K562 (cell line): ENCODE measurements around the gene TMEM248. TPM values are rescaled to one million over a fixed set of nuclear protein-coding genes. Genes with fewer than 3 reads are reported as not detected.

Experiments used
- AFF4 ChIP-seq: sonication (generic); formaldehyde crosslinking; IDR thresholded peaks from 2 replicates; pipeline ENCODE4 v1.8.0; 2023; ENCODE audit warnings: mild to moderate bottlenecking, missing genetic modification reagents
- FIP1L1 ChIP-seq: fragments of 200-400 bp; formaldehyde crosslinking; IDR thresholded peaks from 2 replicates; pipeline ENCODE4 v1.6.1; 2018; ENCODE audit warnings: mild to moderate bottlenecking, low read depth, low read length; ENCODE audit not compliant: poor library complexity, severe bottlenecking
- GATA2 ChIP-seq: sonication (generic); formaldehyde crosslinking; IDR thresholded peaks from 2 replicates; pipeline ENCODE4 v1.4.0; 2020; ENCODE audit warnings: mild to moderate bottlenecking, missing genetic modification reagents
- MYC ChIP-seq, 2 experiments: fragments of 250-450 bp in 1 of 2; sonication (Bioruptor Pico) in 1 of 2; IDR thresholded peaks; 2 replicates each; pipeline versions ENCODE4 v1.5.1 to v1.6.1; 2012 to 2021; ENCODE audit warnings: low read depth in 2 of 2, borderline replicate concordance in 1 of 2, improper control_type of control experiment in 1 of 2, low read length in 1 of 2, mild to moderate bottlenecking in 1 of 2, moderate library complexity in 1 of 2
- NCOA6 ChIP-seq: fragments of 450-650 bp; IDR thresholded peaks from 2 replicates; pipeline ENCODE4 v1.6.1; 2017; ENCODE audit warnings: mild to moderate bottlenecking
- NFRKB ChIP-seq: fragments of 450-650 bp; IDR thresholded peaks from 2 replicates; pipeline ENCODE4 v1.6.1; 2016; ENCODE audit warnings: low read depth
- RAD21 ChIP-seq, 2 experiments: fragments of 250-450 bp in 1 of 2; fragments of 450-650 bp in 1 of 2; sonication (Bioruptor Pico) in 1 of 2; formaldehyde crosslinking in 1 of 2; IDR thresholded peaks in 1 of 2; conservative IDR thresholded peaks in 1 of 2; 2 replicates each; pipeline versions ENCODE4 v1.4.0 to v1.8.0; 2020 to 2022; ENCODE audit warnings: mild to moderate bottlenecking in 2 of 2, moderate library complexity in 1 of 2
- SP1 ChIP-seq: sonication (generic); formaldehyde crosslinking; IDR thresholded peaks from 2 replicates; pipeline ENCODE4 v1.8.1; 2022; ENCODE audit warnings: mild to moderate bottlenecking, missing genetic modification reagents
- YY1 ChIP-seq, 3 experiments: IDR thresholded peaks; 2 replicates each; pipeline ENCODE4 v1.6.1; 2011; ENCODE audit warnings: low read length in 2 of 3, mild to moderate bottlenecking in 2 of 3, moderate library complexity in 2 of 3, borderline replicate concordance in 1 of 3, control low read depth in 1 of 3, low read depth in 1 of 3; ENCODE audit not compliant: insufficient read depth in 3 of 3, insufficient replicate concordance in 2 of 3, control insufficient read depth in 1 of 3, insufficient read length in 1 of 3; ENCODE audit errors: extremely low read depth in 1 of 3
- ZBTB2 ChIP-seq: fragments of 450-650 bp; IDR thresholded peaks from 2 replicates; pipeline ENCODE4 v1.6.1; 2016; ENCODE audit warnings: antibody characterized with exemption
- polyA plus RNA-seq, 8 experiments: library from polyadenylated mRNA; depleted of rRNA in 4 of 8; stranded (reverse) in 5 of 8; unstranded in 3 of 8; fragments of >200 nt; fragmentation: Nextera tagmentation in 2 of 8; fragmentation: Illumina TruSeq in 1 of 8; extraction: Ambion mirVana in 2 of 8; extraction: Trizol in 1 of 8; gene quantifications; 2 replicates each; pipeline versions ENCODE4 v1.2.1 to v1.2.3, GENCODE V29; 2011 to 2014; ENCODE audit warnings: inconsistent platforms in 1 of 8, missing spikeins in 1 of 8
- total RNA-seq, 7 experiments: library from RNA; depleted of rRNA in 6 of 7; stranded (reverse); fragments of >200 nt in 6 of 7; fragmentation: Illumina TruSeq in 2 of 7; extraction: Trizol in 2 of 7; gene quantifications; 2 replicates each; pipeline versions ENCODE4 v1.2.1 to v1.2.3, GENCODE V29; 2011 to 2021; ENCODE audit warnings: low replicate concordance in 1 of 7
- TF ChIP-seq, protein P1 (sequence below), 2 experiments: fragments of 450-650 bp in 1 of 2; IDR thresholded peaks; 2 replicates each; pipeline ENCODE4 v1.6.1; 2011 to 2017; ENCODE audit warnings: low read depth in 2 of 2, antibody characterized with exemption in 1 of 2, borderline replicate concordance in 1 of 2, low read length in 1 of 2, mild to moderate bottlenecking in 1 of 2, mixed read lengths in 1 of 2; ENCODE audit not compliant: control insufficient read depth in 1 of 2
- TF ChIP-seq, protein P2 (sequence below), 3 experiments: IDR thresholded peaks in 2 of 3; conservative IDR thresholded peaks in 1 of 3; 2 replicates each; pipeline ENCODE4 v1.5.1; 2011 to 2012; ENCODE audit warnings: low read length in 3 of 3, mild to moderate bottlenecking in 3 of 3, control low read depth in 2 of 3, improper control_type of control experiment in 1 of 3, inconsistent platforms in 1 of 3, low read depth in 1 of 3, mixed read lengths in 1 of 3, moderate library complexity in 1 of 3; ENCODE audit not compliant: insufficient read depth in 2 of 3

The TMEM248 gene
- total and polyA plus RNA-seq, 9 of the 15 experiments (the other 6 are each of a cell fraction or from before 2014, with no cell fraction given): 6.3 to 132 (median 64.4) TPM

DNA sequence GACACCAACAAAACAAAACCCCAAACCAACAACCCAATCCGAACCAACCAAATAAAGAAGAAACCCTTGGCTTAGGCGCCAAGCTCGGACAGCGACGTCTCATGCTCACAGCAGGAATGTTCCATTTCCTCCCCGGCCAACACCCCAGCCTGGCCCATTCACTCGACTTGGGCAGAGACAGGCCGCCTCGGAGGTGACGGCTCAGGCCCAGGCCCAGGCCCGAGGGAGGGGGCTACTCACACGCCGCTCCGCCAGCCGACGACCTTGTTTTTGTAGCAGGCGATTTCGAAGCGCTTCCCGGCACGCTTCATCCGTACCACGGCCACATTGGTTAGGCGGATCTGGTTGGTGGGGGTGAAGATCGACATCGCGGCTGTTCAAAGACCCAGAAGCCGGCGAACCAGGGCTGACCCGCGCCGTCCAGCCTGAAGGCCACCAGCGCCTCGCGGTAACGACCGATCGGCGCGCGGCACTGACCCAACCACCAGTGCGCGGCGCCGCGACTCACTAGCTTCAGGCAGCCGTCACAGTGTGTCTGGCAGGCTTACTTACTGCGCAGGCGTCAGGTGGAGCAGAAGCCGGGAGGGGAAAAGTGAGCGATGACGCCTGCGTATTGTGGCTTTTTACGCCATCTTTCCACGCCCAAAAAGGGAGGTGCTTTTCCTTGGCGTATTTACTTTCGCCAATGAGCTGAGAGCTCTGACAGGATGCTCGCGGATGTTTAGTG is 74.2 kb downstream of the TMEM248 start, which contains the start of gene SBDS (continued):
- TF ChIP-seq, protein P1, sequence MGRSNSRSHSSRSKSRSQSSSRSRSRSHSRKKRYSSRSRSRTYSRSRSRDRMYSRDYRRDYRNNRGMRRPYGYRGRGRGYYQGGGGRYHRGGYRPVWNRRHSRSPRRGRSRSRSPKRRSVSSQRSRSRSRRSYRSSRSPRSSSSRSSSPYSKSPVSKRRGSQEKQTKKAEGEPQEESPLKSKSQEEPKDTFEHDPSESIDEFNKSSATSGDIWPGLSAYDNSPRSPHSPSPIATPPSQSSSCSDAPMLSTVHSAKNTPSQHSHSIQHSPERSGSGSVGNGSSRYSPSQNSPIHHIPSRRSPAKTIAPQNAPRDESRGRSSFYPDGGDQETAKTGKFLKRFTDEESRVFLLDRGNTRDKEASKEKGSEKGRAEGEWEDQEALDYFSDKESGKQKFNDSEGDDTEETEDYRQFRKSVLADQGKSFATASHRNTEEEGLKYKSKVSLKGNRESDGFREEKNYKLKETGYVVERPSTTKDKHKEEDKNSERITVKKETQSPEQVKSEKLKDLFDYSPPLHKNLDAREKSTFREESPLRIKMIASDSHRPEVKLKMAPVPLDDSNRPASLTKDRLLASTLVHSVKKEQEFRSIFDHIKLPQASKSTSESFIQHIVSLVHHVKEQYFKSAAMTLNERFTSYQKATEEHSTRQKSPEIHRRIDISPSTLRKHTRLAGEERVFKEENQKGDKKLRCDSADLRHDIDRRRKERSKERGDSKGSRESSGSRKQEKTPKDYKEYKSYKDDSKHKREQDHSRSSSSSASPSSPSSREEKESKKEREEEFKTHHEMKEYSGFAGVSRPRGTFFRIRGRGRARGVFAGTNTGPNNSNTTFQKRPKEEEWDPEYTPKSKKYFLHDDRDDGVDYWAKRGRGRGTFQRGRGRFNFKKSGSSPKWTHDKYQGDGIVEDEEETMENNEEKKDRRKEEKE (IDR thresholded peaks at IDR 0.05; ENCODE audit: borderline replicate concordance in 1 of 2, control insufficient read depth in 1 of 2, low read depth in 2 of 2, low read length in 1 of 2): peak in 1 of 2 experiments; percentile 80; a peak in 1 of 4 replicates
- TF ChIP-seq NFRKB (peak; percentile 41; the same call in 1 of the 2 replicates), GATA2 (0 out of 2 replicates have a peak, but pooled peaks have one; percentile 23), AFF4 (CRISPR knock-in tag) (0 out of 2 replicates have a peak, but pooled peaks have one; percentile 48), RAD21 (CRISPR knock-in tag; conservative IDR thresholded peaks at IDR 0.05 in 1 of 2, IDR thresholded peaks at IDR 0.05 in 1 of 2) (0 out of 4 replicates have a peak, but pooled peaks of 1 of the 2 experiments have one; percentile 14), FIP1L1 (peak; percentile 65), NCOA6 (peak; percentile 89), YY1 (IDR thresholded peaks at IDR 0.05; ENCODE audit: borderline replicate concordance in 1 of 3, control insufficient read depth in 1 of 3, extremely low read depth in 1 of 3, insufficient read depth in 3 of 3, insufficient read length in 1 of 3, insufficient replicate concordance in 2 of 3, low read depth in 1 of 3, low read length in 2 of 3) (peak; percentile 15 to 76 (median 63)), SP1 (CRISPR knock-in tag) (peak; percentile 76; the same call in 1 of the 2 replicates), MYC (IDR thresholded peaks at IDR 0.05; ENCODE audit: low read depth, low read length) (peak; percentile 89), MYC (CRISPR knock-in tag; IDR thresholded peaks at IDR 0.05; ENCODE audit: borderline replicate concordance, low read depth) (peak; percentile 93), ZBTB2 (peak; percentile 94)
- TF ChIP-seq, protein P2, sequence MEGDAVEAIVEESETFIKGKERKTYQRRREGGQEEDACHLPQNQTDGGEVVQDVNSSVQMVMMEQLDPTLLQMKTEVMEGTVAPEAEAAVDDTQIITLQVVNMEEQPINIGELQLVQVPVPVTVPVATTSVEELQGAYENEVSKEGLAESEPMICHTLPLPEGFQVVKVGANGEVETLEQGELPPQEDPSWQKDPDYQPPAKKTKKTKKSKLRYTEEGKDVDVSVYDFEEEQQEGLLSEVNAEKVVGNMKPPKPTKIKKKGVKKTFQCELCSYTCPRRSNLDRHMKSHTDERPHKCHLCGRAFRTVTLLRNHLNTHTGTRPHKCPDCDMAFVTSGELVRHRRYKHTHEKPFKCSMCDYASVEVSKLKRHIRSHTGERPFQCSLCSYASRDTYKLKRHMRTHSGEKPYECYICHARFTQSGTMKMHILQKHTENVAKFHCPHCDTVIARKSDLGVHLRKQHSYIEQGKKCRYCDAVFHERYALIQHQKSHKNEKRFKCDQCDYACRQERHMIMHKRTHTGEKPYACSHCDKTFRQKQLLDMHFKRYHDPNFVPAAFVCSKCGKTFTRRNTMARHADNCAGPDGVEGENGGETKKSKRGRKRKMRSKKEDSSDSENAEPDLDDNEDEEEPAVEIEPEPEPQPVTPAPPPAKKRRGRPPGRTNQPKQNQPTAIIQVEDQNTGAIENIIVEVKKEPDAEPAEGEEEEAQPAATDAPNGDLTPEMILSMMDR (IDR thresholded peaks at IDR 0.05 in 2 of 3, conservative IDR thresholded peaks at IDR 0.05 in 1 of 3; ENCODE audit: insufficient read depth in 2 of 3, low read depth in 1 of 3, low read length in 3 of 3): peak in 1 of 3 experiments; percentile 22; a peak in 1 of 6 replicates
